Activated CD8-positive, alpha-beta T cell treated with anti-CD3 and anti-CD28 coated beads, Interleukin-2, amount 10 ng/mL, durations not matched to agents 7 days and 5 days (primary cell): ENCODE data around the gene SMARCC1. TPM values are rescaled to one million over a fixed set of nuclear protein-coding genes. Genes with fewer than 3 reads are reported as not detected.

Experiments
- ATAC-seq: fragments of 150-1000 bp; cut with Tn5 transposase; one replicate; pipeline ENCODE4 v1.10.0; 2021; ENCODE audit warnings: moderate library complexity
- CTCF ChIA-PET: fragments of 350-600 bp; sonication (Branson Sonifier 250); formaldehyde crosslinking; loops from one replicate; lab custom pipeline; 2021; ENCODE audit warnings: antibody characterized with exemption; lab: Charles Lee
- POLR2A ChIA-PET: fragments of 350-600 bp; sonication (Branson Sonifier 250); formaldehyde crosslinking; loops from one replicate; lab custom pipeline; 2021; ENCODE audit warnings: antibody characterized with exemption; lab: Charles Lee
- DNase-seq: peaks from one replicate; pipeline ENCODE4 v3.0.0-alpha.2; 2020
- H3K27ac Mint-ChIP-seq: one replicate; pipeline ENCODE4 v1.8.0; 2021; ENCODE audit warnings: mild to moderate bottlenecking, mixed read lengths
- H3K27me3 Mint-ChIP-seq: one replicate; pipeline ENCODE4 v1.8.0; 2021; ENCODE audit warnings: low read depth, mixed read lengths
- H3K36me3 Mint-ChIP-seq: one replicate; pipeline ENCODE4 v1.8.0; 2021; ENCODE audit warnings: low read depth, mixed read lengths
- H3K4me1 Mint-ChIP-seq: one replicate; pipeline ENCODE4 v1.8.0; 2021; ENCODE audit warnings: low read depth, mixed read lengths
- H3K4me3 Mint-ChIP-seq: one replicate; pipeline ENCODE4 v1.8.0; 2021; ENCODE audit warnings: mild to moderate bottlenecking, mixed read lengths
- H3K9me3 Mint-ChIP-seq: one replicate; pipeline ENCODE4 v1.8.0; 2022; ENCODE audit warnings: mixed read lengths; ENCODE audit not compliant: insufficient read depth
- total RNA-seq, 2 experiments: library from RNA; stranded (reverse); gene quantifications; one replicate each; pipeline ENCODE4 v1.2.3, GENCODE V29; 2021

The SMARCC1 gene
- total RNA-seq, 2 experiments from 2014 or later, result 76.4 to 98.1 TPM

DNA sequence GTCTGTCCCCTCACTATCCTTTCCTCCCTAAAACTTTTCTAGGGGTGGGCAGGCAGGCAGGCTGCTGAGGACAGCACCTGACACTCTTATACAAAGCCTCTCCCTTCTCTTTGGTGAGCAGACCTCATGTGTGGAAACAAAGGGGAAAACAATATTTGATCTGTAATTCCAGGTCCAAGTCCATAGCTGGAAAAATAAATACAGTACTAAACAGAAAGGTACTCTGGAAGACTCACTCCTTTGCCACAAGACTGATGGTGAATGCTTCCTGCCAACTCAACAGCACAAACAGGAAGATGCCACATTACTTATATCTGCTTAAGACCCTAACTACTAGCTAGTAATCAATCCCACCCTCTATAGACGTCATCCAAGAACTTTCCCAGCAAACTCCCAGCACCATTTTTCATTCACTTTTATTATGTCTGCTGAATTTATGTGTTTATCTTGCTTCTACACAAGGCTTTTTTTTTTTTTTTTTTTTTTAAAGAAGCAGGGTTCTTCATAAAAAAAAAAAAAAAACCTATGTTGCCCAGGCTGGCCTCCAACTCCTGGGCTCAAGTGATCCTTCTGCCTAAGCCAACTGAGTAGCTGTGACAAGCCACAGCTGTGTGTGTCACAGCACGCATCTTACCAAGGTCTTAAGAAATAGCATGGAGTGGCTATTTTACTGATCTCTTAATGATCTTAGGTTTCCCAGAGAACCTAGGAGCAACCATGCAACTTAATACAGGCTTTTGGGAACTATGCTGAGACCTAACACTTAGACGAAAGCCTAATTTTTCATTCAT lies 158.8 kb downstream of the SMARCC1 start:
- Mint-ChIP-seq H3K27ac (peak overlapping the region; percentile 58), H3K36me3 (peaks cover 39% of the 10 kb centered on the region)
- no peak for ATAC-seq

DNA sequence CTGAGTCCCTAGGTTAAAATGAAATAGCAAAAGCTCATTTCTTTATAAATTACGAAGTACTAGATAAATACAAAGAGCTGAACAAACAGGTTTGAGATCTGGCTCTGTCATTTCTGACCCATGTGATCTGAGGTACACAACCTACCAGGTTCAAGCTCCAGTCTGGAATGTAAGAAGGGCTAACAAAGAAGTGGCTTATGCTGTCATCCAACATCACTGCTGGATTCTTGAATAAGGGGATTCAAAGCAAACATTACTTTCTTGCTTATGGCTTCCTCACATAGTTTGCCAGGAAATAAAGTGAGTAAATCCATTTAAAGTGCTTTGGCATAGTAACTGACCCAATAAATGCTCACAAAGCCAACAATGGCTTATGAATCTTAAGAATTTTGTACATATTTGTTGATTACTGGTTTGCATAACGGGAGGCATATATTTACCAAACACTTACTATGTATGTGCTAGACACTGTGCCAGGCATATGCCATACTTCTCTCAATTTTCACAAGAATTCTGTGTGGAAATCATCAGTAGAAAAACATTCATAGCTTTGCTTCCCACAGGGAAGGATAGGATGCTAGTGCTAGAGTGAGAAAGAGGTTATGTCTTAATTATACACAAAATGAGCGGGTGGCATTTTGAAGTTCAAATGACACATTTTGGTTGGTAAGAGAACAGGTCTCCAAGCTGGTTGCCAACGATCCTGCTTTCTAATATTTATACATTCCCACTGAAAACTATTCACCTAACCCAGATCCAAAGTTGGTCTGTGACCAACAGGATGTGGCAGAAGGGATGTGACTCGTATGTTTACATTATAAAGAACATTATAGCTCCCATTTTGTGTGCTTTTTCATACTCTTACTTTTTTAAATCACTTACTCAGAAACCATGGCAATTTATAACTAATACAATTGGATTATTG lies 164.3 kb downstream of the SMARCC1 start:
- no peak for ATAC-seq
- H3K27ac Mint-ChIP-seq, result no peak overlapping the region
- H3K4me3 Mint-ChIP-seq, result no peak overlapping the region
- peaks cover 38% of the 10 kb centered on the region for H3K36me3 Mint-ChIP-seq
- DNase-seq, result no peak
- no peaks in the 10 kb centered on the region for H3K9me3 Mint-ChIP-seq
- ChIA-PET POLR2A (interaction anchor here (0.7 kb wide), 1 partner anchor 95 kb away, joined by 3 read pairs; no protein-coding TSS in a partner anchor), CTCF (interaction anchor here (0.8 to 1.3 kb wide), 6 partner anchors 10 to 111 kb away, joined by 3 read pairs; no protein-coding TSS in a partner anchor)
- no peaks in the 10 kb centered on the region for H3K27me3 Mint-ChIP-seq
- peaks cover 4% of the 10 kb centered on the region for H3K4me1 Mint-ChIP-seq

More for the DNA sequence above, 158.8 kb downstream of the SMARCC1 start:
- CTCF ChIA-PET, result interaction anchor here (0.8 kb wide), 1 partner anchor 46 kb away, joined by 3 read pairs; no protein-coding TSS in a partner anchor
- Mint-ChIP-seq H3K27me3 (no peaks in the 10 kb centered on the region), H3K4me1 (peaks cover 5% of the 10 kb centered on the region), H3K4me3 (no peak overlapping the region), H3K9me3 (no peaks in the 10 kb centered on the region)
- POLR2A ChIA-PET, result interaction anchor here (0.5 kb wide), 1 partner anchor 12 kb away, joined by 3 read pairs; no protein-coding TSS in a partner anchor
- no peak for DNase-seq

DNA sequence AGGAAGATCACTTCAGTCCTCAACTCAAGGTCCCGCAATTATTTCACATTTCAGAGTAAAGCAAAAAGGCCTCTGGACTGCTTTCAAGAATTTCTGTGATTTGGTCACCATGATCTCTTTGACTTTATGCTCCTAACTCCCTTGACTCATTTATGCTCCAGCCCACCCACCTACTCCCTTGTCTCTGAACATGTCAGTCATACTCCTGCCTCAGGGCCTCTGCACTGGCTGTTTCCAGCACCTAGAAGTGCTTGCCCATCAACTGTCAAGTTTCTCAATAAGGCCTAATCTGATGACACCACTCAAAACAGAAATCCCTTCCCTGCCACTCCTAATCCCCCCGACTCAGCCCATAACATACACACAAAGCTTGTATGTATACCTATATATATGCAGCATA lies 166.9 kb downstream of the SMARCC1 start:
- no peaks in the 10 kb centered on the region for H3K9me3 Mint-ChIP-seq
- peaks cover 37% of the 10 kb centered on the region for H3K36me3 Mint-ChIP-seq
- ATAC-seq, result no peak
- peaks cover 5% of the 10 kb centered on the region for H3K4me1 Mint-ChIP-seq
- no peak overlapping the region for H3K27ac Mint-ChIP-seq
- no peaks in the 10 kb centered on the region for H3K27me3 Mint-ChIP-seq
- ChIA-PET CTCF (no interaction called here), POLR2A (no interaction called here)
- no peak for DNase-seq
- no peak overlapping the region for H3K4me3 Mint-ChIP-seq

DNA sequence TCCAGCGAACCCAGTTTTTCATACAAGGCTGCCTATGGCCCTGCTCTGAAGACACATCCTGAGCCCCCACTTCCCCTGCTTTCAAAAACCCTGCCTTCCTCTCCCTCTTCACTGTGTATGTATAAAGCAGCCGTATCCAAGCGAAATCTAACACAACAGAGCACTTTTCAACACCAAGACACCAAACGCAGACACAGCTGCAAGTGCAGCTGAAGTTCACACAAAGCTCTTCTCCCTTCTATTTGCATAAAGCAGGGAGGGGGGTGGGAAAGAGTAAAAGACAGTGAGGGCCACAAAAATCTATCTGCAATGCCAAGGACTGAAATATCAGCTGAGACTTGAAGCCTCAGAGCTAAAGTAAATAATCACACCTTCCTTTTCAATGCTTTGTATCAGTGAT lies 168.0 kb downstream of the SMARCC1 start:
- Mint-ChIP-seq H3K27ac (no peak overlapping the region), H3K27me3 (no peaks in the 10 kb centered on the region), H3K9me3 (no peaks in the 10 kb centered on the region), H3K36me3 (peaks cover 37% of the 10 kb centered on the region), H3K4me1 (peaks cover 5% of the 10 kb centered on the region), H3K4me3 (no peak overlapping the region)
- ChIA-PET POLR2A (interaction anchor here (0.6 kb wide), 2 partner anchors 211 to 641 kb away, joined by 3 to 4 read pairs; no protein-coding TSS in a partner anchor), CTCF (no interaction called here)
- DNase-seq, result no peak
- ATAC-seq, result no peak

DNA sequence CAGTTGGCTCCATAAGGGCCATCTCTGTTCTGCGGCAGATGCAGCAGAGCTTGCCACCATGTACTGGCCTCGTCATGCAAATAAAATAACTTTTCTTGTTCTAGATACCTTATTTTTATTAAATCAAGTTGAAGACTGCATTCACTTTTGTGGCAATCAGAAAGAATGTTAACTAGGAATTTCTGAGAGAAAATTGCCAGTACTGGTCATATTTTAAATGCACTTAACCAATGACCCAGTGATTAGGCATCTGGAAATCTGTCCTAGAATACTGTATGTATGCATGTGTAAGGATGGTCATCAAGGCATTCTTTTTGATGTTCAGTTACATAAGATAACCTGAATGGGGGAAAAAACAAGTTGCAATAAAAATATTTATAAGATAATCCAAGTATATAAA lies 168.8 kb downstream of the SMARCC1 start:
- no peak for DNase-seq

DNA sequence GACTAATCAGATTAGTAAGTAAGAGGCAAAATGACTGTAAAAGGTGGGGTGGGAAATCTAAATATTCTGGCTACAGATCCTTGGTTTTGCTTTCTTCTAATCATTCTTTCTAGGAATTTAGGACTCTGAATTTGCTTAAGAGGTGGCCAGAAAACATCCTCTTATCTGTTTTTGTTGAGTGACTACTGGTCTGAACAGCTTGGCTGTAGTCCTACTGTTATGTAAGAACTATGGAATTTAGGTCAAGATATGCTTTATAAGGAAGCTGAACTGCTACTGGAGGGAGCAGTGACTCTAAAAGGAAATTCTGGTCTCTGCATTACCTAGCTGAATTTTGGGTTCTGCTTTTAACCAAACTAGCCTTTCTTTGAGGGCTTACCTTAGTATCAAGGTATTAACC lies 169.5 kb downstream of the SMARCC1 start:
- no peaks in the 10 kb centered on the region for H3K9me3 Mint-ChIP-seq
- H3K4me1 Mint-ChIP-seq, result peaks cover 1% of the 10 kb centered on the region
- peaks cover 32% of the 10 kb centered on the region for H3K36me3 Mint-ChIP-seq
- peak overlapping the region; percentile 13 for H3K27ac Mint-ChIP-seq
- POLR2A ChIA-PET, result no interaction called here
- H3K4me3 Mint-ChIP-seq, result no peak overlapping the region
- H3K27me3 Mint-ChIP-seq, result no peaks in the 10 kb centered on the region
- CTCF ChIA-PET, result no interaction called here
- DNase-seq, result no peak
- ATAC-seq, result no peak

More for the DNA sequence above, 168.8 kb downstream of the SMARCC1 start:
- ATAC-seq, result no peak
- peaks cover 4% of the 10 kb centered on the region for H3K4me1 Mint-ChIP-seq
- no peak overlapping the region for H3K27ac Mint-ChIP-seq
- ChIA-PET POLR2A (no interaction called here), CTCF (no interaction called here)
- H3K27me3 Mint-ChIP-seq, result no peaks in the 10 kb centered on the region
- no peaks in the 10 kb centered on the region for H3K9me3 Mint-ChIP-seq
- H3K4me3 Mint-ChIP-seq, result no peak overlapping the region
- peaks cover 39% of the 10 kb centered on the region for H3K36me3 Mint-ChIP-seq

DNA sequence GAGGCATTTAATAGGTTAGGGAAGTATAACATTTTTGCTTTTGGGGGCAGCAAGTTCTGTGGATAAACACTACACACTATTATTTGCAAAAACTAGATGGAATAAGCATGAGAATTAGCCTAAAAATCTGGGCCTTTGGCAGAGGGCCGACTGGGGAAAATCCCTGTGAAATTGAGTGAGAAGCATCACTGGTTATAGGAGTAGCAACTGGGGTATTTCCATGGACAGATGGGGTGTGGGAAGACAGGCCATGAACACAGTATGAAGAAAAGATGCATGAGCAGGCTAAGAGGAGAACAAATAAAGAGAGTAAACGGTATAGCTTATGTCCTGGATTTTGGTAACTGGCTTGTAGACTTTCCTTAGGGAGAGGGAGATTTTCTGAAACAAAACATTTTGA lies 170.1 kb downstream of the SMARCC1 start:
- no peaks in the 10 kb centered on the region for H3K27me3 Mint-ChIP-seq
- no peak overlapping the region for H3K27ac Mint-ChIP-seq
- H3K9me3 Mint-ChIP-seq, result no peaks in the 10 kb centered on the region
- peaks cover 28% of the 10 kb centered on the region for H3K36me3 Mint-ChIP-seq
- ATAC-seq (no peak), DNase-seq (no peak)
- peaks cover 1% of the 10 kb centered on the region for H3K4me1 Mint-ChIP-seq
- POLR2A ChIA-PET, result no interaction called here
- CTCF ChIA-PET, result interaction anchor here (1.4 kb wide), 1 partner anchor 89 kb away, joined by 3 read pairs; no protein-coding TSS in a partner anchor
- H3K4me3 Mint-ChIP-seq, result no peak overlapping the region

DNA sequence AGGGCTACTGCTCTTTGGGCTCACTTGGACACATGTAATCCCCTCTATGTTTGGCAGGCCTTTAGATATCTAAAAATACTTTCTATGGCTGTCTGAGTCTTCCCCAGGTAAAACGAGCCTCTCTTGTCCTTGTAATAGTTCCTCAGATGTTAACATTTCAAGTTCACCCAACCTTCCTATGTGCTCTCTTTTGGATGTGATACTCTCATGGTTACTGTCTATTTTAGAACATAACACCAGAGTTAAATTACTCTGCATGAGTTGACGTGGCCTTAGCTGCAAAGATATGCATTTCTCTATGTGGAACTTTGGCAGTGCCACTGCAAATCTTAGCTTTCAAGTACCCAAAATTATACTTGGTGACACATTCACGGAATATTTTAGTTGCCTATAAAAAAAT lies 171.1 kb downstream of the SMARCC1 start:
- no peak overlapping the region for H3K27ac Mint-ChIP-seq
- H3K36me3 Mint-ChIP-seq, result peaks cover 34% of the 10 kb centered on the region
- POLR2A ChIA-PET, result no interaction called here
- H3K4me3 Mint-ChIP-seq, result no peak overlapping the region
- no peaks in the 10 kb centered on the region for H3K9me3 Mint-ChIP-seq
- CTCF ChIA-PET, result interaction anchor here (1.4 kb wide), 1 partner anchor 88 kb away, joined by 3 read pairs; no protein-coding TSS in a partner anchor
- peaks cover 1% of the 10 kb centered on the region for H3K4me1 Mint-ChIP-seq
- DNase-seq (no peak), ATAC-seq (no peak)
- no peaks in the 10 kb centered on the region for H3K27me3 Mint-ChIP-seq

DNA sequence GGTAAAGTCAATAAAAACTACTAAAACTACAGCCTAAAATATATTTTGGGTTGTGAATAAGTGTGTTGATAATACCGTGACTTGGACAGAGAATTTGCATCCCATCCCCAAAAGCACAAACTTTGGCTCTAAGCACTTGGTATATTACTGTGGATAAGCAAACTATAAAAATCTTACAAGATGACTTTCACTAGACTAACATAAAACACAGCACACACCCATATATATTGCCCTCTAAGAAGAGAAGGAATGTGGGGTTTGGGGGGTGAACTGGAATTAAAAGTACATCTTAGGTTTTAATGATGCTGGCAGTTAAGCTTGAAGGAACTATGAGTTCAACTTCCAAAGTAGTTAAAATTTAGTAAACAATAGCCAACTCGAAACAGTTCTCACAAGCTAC lies 174.4 kb downstream of the SMARCC1 start:
- POLR2A ChIA-PET, result no interaction called here
- Mint-ChIP-seq H3K27me3 (no peaks in the 10 kb centered on the region), H3K4me1 (peaks cover 1% of the 10 kb centered on the region), H3K36me3 (peaks cover 48% of the 10 kb centered on the region), H3K4me3 (no peak overlapping the region), H3K27ac (no peak overlapping the region), H3K9me3 (no peaks in the 10 kb centered on the region)
- ATAC-seq, result no peak
- no peak for DNase-seq
- CTCF ChIA-PET, result no interaction called here

DNA sequence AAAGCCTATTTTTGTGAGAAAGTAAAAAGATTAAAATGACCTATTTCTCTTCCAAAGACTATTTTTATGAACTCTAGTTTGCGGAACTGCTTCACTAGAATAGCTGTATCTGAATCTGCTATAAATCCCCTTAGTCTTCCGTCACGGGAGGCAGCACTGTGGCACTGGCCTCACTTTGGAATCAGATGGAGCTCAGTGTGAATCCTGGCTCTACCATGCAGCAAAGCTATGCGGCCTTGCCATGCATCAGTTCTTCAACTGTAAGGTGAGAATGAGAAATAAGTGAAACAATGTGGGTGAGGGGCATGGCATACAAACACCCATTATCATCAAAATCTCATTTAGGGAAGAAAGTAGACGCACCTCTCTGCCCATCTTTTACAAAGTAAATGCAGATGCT lies 175.5 kb downstream of the SMARCC1 start:
- POLR2A ChIA-PET, result no interaction called here
- H3K27ac Mint-ChIP-seq, result no peak overlapping the region

DNA sequence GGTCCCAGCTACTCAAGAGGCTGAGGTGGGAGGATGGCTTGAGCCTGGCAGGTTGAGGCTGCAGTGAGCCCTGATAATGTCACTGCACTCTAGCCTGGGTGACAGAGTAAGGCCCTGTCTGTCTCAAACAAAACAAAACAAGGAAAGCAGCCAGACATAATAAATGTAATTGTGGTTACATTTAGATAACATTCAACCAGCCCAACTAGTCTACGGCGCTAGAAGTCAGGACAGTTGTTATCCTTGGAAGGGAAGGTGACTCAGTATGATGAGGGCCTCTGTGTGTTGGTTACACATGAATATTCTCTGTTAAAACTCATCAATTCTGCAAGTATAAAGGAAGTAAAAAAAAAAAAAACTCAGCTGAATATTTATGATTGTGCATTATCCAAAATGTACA lies 176.0 kb downstream of the SMARCC1 start:
- no peak overlapping the region for H3K27ac Mint-ChIP-seq
- DNase-seq (no peak), ATAC-seq (no peak)
- no peaks in the 10 kb centered on the region for H3K9me3 Mint-ChIP-seq
- CTCF ChIA-PET, result no interaction called here
- no peaks in the 10 kb centered on the region for H3K4me1 Mint-ChIP-seq
- peaks cover 44% of the 10 kb centered on the region for H3K36me3 Mint-ChIP-seq
- H3K27me3 Mint-ChIP-seq, result no peaks in the 10 kb centered on the region
- POLR2A ChIA-PET, result no interaction called here
- H3K4me3 Mint-ChIP-seq, result no peak overlapping the region

More for the DNA sequence above, 175.5 kb downstream of the SMARCC1 start:
- CTCF ChIA-PET, result no interaction called here
- peaks cover 48% of the 10 kb centered on the region for H3K36me3 Mint-ChIP-seq
- no peak overlapping the region for H3K4me3 Mint-ChIP-seq
- H3K4me1 Mint-ChIP-seq, result no peaks in the 10 kb centered on the region
- no peaks in the 10 kb centered on the region for H3K9me3 Mint-ChIP-seq
- H3K27me3 Mint-ChIP-seq, result no peaks in the 10 kb centered on the region
- no peak for ATAC-seq
- no peak for DNase-seq
